Adrenal gland (tissue), 12 donors: ENCODE measurements around the gene TBKBP1. TPM values are rescaled to one million over a fixed set of nuclear protein-coding genes. Genes with fewer than 3 reads are reported as not detected.
A peak's percentile ranks its signal among the peaks of the same experiment; 100 is the strongest.

Source experiments
- DNase-seq, 7 donors: peaks; one replicate each; pipeline ENCODE4 v3.0.0-alpha.2; 2019 to 2020
- H3K27ac ChIP-seq, 5 donors: fragments of 200-600 bp; sonication (generic) in 4 of 5; 1 replicate in 3 of 5; 2 replicates in 2 of 5; pipeline versions ENCODE4 v1.5.1 to v1.8.0; 2016 to 2020; ENCODE audit warnings: mild to moderate bottlenecking in 1 of 5
- H3K27me3 ChIP-seq: fragments of 200-600 bp; 2 replicates; pipeline ENCODE4 v1.8.0; 2021
- H3K36me3 ChIP-seq, 2 donors: fragments of 200-600 bp; replicated peaks in 1 of 2; 1 replicate in 1 of 2; 2 replicates in 1 of 2; pipeline versions ENCODE4 v1.5.1 to v1.8.0; 2018 to 2022
- H3K4me1 ChIP-seq, 2 donors: fragments of 200-600 bp; replicated peaks in 1 of 2; 1 replicate in 1 of 2; 2 replicates in 1 of 2; pipeline versions ENCODE4 v1.5.1 to v1.8.0; 2018 to 2021
- H3K4me3 ChIP-seq, 4 donors: fragments of 200-600 bp; sonication (generic) in 3 of 4; one replicate each; pipeline ENCODE4 v1.5.1; 2016 to 2018
- H3K9me3 ChIP-seq, 3 donors: fragments of 200-600 bp; sonication (generic) in 1 of 3; replicated peaks in 1 of 3; 1 replicate in 2 of 3; 2 replicates in 1 of 3; pipeline versions ENCODE4 v1.5.1 to v1.8.0; 2016 to 2021
- POLR2A ChIP-seq, 2 donors: fragments of 450-650 bp; IDR thresholded peaks; one replicate each; pipeline ENCODE4 v1.6.1; 2017; ENCODE audit warnings: antibody characterized with exemption in 2 of 2, mild to moderate bottlenecking in 2 of 2, moderate library complexity in 1 of 2
- WGBS, 4 donors: extraction: QIAGEN DNeasy Blood & Tissue Kit in 2 of 4; methylation state at CpG; one replicate each; pipeline versions ENCODE4 v1.1.5 to v1.1.7; 2013 to 2017; 5-methylcytosine and 5-hydroxymethylcytosine counted together
- intact Hi-C, 2 donors: fragments of 100-400 bp; cut with DNase I; formaldehyde crosslinking; loops; one replicate each; pipeline versions ENCODE4 v1.14.1 to v1.15.0; 2022 to 2023
- polyA plus RNA-seq, 3 donors: library from polyadenylated mRNA; stranded (reverse); fragments of 200-250 nt in 2 of 3; fragments of 350-450 nt in 1 of 3; fragmentation: Illumina TruSeq in 1 of 3; extraction: RNeasy Lipid Tissue Mini Kit (QIAGEN cat#74804) in 1 of 3; gene quantifications; one replicate each; pipeline ENCODE4 v1.2.3, GENCODE V29; 2013 to 2014
- small RNA-seq, 2 donors: library from RNA; depleted of rRNA; stranded (forward); fragments of <200 nt; gene quantifications; one replicate each; pipeline ENCODE3, GENCODE V24; 2016
- total RNA-seq, 9 donors: library from RNA; depleted of rRNA in 4 of 9; stranded (reverse); fragments of >200 nt in 4 of 9; fragments of 120-200 nt in 1 of 9; fragmentation: NEBNext Ultra II Directional in 1 of 9; extraction: Animal tissue kit (Norgen Biotek cat#: 25700) in 1 of 9; gene quantifications; one replicate each; pipeline versions ENCODE4 v1.1.0 to v1.2.4, GENCODE V29; 2013 to 2023
- TF ChIP-seq, protein P1 (sequence below), 6 experiments: fragments of 450-650 bp in 4 of 6; fragments of 200-600 bp in 2 of 6; sonication (generic) in 1 of 6; IDR thresholded peaks; 1 replicate in 5 of 6; 2 replicates in 1 of 6; pipeline versions ENCODE4 v1.5.1 to v1.8.0; 2016 to 2021; ENCODE audit warnings: antibody characterized with exemption in 6 of 6, mild to moderate bottlenecking in 2 of 6, moderate library complexity in 1 of 6
- donor health status: healthy with polysubstance abuse.
- donor health status: Bipolar disorder and iron deficiency.
- donor health status: DM: yes; HTN: yes; CAD: no.
- donor health status: DM: no; HTN: no; CAD: no.
- donor health status: DM: no; HTN: no; CAD: no.
- donor health status: DM: yes; HTN: yes; CAD: no.

TBKBP1 gene
- total and polyA plus RNA-seq, 12 donors = 3.9 to 63.9 (median 11.5) TPM

DNA sequence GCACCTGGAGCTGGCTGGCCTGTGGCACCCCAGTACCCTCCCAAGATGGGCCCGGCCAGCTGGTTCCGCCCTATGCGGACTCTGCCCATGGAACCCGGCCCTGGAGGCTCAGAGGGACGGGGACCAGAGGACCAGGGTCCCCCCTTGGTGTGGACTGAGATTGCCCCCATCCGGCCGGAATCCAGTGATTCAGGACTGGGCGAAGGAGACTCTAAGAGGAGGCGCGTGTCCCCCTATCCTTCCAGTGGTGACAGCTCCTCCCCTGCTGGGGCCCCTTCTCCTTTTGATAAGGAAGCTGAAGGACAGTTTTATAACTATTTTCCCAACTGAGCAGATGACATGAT, 51.0 kb downstream of the TBKBP1 start:
- no peak for TF ChIP-seq POLR2A (IDR thresholded peaks at IDR 0.05)
- TF ChIP-seq, protein P1, sequence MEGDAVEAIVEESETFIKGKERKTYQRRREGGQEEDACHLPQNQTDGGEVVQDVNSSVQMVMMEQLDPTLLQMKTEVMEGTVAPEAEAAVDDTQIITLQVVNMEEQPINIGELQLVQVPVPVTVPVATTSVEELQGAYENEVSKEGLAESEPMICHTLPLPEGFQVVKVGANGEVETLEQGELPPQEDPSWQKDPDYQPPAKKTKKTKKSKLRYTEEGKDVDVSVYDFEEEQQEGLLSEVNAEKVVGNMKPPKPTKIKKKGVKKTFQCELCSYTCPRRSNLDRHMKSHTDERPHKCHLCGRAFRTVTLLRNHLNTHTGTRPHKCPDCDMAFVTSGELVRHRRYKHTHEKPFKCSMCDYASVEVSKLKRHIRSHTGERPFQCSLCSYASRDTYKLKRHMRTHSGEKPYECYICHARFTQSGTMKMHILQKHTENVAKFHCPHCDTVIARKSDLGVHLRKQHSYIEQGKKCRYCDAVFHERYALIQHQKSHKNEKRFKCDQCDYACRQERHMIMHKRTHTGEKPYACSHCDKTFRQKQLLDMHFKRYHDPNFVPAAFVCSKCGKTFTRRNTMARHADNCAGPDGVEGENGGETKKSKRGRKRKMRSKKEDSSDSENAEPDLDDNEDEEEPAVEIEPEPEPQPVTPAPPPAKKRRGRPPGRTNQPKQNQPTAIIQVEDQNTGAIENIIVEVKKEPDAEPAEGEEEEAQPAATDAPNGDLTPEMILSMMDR (IDR thresholded peaks at IDR 0.05) = no peak
- DNase-seq = no peak
- Histone ChIP-seq H3K9me3 (no peaks in the 10 kb centered on the region), H3K36me3 (no peaks in the 10 kb centered on the region), H3K27me3 (peaks cover 35% of the 10 kb centered on the region), H3K4me1 (no peaks in the 10 kb centered on the region), H3K4me3 (no peak overlapping the region), H3K27ac (no peak overlapping the region)
- intact Hi-C loops = no loop called here
- 54 to 65% (median 64%) methylated on average over 5 to 10 of the region's 10 CpGs for WGBS, 4 donors

DNA sequence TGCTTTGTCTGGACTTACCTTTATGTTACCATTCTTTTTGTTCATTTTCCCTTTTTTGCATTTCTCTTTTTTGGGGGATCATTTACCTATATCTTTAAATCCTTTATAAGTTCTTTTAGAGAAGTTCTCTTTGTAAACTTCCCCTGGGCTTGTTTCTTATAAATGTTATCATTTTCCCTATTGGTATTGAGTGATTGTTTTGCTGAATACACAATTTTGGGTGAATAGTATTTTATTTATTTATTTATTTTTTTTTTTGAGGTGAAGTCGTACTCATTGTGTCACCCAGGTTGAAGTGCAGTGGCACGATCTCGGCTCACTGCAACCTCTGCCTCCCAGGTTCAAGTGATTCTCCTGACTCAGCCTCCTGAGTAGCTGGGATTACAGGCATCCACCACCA, 57.5 kb downstream of the TBKBP1 start:
- Histone ChIP-seq H3K4me1 (no peaks in the 10 kb centered on the region), H3K4me3 (no peak overlapping the region), H3K27me3 (peaks cover under 1% of the 10 kb centered on the region), H3K27ac (no peak overlapping the region), H3K36me3 (no peaks in the 10 kb centered on the region), H3K9me3 (no peaks in the 10 kb centered on the region)
- TF ChIP-seq, protein P1 (IDR thresholded peaks at IDR 0.05) = no peak
- no peak for TF ChIP-seq POLR2A (IDR thresholded peaks at IDR 0.05)
- intact Hi-C loops = no loop called here
- DNase-seq = no peak
- 75 to 88% (median 83%) methylated on average over 3 of the region's 3 CpGs for WGBS, 4 donors

DNA sequence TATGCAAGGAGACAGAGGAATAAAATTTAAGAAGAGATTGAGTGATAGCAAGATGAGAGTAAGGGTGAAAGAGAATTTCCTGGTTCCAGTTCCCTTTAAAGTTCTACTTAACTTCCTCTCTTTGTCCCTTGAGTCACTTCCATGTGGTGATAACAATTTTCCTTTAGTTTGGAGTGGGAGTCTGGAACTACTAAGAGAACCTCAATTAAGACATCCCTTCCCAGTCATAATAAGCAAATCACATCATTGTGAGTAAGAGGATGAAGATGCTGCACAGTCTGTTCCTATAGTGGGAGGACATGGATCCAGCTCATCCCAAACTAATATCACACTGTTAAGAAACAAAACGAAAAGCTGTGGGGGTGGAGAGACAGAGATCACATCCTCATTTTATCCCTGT, 63.4 kb downstream of the TBKBP1 start:
- no peaks in the 10 kb centered on the region for H3K36me3 ChIP-seq
- H3K9me3 ChIP-seq = no peaks in the 10 kb centered on the region
- WGBS, 4 donors = 22 to 33% (median 28%) methylated on average over 1 of the region's 1 CpG
- no peak overlapping the region for H3K4me3 ChIP-seq
- no peaks in the 10 kb centered on the region for H3K27me3 ChIP-seq
- no peak for DNase-seq
- intact Hi-C loops = no loop called here
- no peak for TF ChIP-seq POLR2A (IDR thresholded peaks at IDR 0.05)
- TF ChIP-seq, protein P1 (IDR thresholded peaks at IDR 0.05) = no peak
- no peaks in the 10 kb centered on the region for H3K4me1 ChIP-seq
- H3K27ac ChIP-seq = no peak overlapping the region

DNA sequence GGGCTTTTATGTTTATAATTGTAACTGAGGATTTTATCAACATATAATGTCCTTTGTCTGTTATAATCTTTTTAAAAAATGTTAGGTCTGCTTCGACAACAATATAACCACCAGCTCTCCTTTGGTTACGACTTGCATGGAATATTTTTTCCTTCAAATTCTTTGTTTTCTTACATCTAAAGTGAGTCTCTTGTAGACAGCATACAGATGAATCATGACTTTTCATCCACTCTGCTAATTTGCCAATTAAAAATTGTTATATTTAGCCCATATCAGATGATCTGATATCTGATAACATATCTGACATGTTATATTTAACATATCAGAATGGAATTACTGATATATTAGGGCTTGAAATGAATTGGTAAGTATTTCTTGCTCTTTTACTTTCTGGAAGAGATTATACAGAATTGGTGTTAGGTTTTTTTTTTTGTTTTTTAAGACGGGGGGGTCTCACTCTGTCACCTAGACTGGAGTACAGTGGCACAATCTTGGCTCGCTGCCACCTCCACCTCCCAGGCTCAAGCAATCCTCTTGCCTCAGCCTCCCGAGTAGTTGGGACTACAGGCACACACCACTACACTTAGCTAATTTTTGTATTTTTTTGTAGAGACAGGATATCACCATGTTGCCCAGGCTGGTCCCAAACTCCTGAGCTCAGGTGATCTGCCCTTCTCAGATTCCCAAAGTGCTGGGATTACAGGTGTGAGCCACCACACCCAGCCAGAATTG, 66.6 kb downstream of the TBKBP1 start:
- no peaks in the 10 kb centered on the region for H3K9me3 ChIP-seq
- WGBS, 4 donors = 63 to 69% (median 66%) methylated on average over 5 of the region's 5 CpGs
- DNase-seq = peak in 1 of 7 donors; percentile 15

More for the DNA sequence above, 66.6 kb downstream of the TBKBP1 start:
- intact Hi-C loops = no loop called here
- Histone ChIP-seq H3K4me3 (no peak overlapping the region), H3K4me1 (no peaks in the 10 kb centered on the region), H3K27me3 (no peaks in the 10 kb centered on the region), H3K27ac (no peak overlapping the region), H3K36me3 (no peaks in the 10 kb centered on the region)
- no peak for TF ChIP-seq POLR2A (IDR thresholded peaks at IDR 0.05)
- TF ChIP-seq, protein P1 (IDR thresholded peaks at IDR 0.05) = no peak

Small RNA genes lying within 50 kb of the gene (small RNA-seq; reads per million reads assigned to genes)
- 0 reads per million in 2 donors for gene AC015674.1

Other genes with a start within 250 kb of the TBKBP1 start
- 100 to 1,000 TPM in 6 of 9 donors, 10 to 100 TPM in 3; 82.0 to 187 (median 128) TPM for gene NPEPPS, start 163.1 kb upstream of the TBKBP1 start, total RNA-seq
- gene NPEPPS, start 163.1 kb upstream of the TBKBP1 start, polyA plus RNA-seq = 10 to 100 TPM; 37.9 to 87.5 (median 48.8) TPM
- gene KPNB1, start 44.2 kb upstream of the TBKBP1 start, total RNA-seq = 100 to 1,000 TPM; 159 to 352 (median 248) TPM
- 100 to 1,000 TPM in 1 of 3 donors, 10 to 100 TPM in 2; 41.5 to 339 (median 45.3) TPM for gene KPNB1, start 44.2 kb upstream of the TBKBP1 start, polyA plus RNA-seq
- gene TBX21, start 39.1 kb downstream of the TBKBP1 start, total RNA-seq = 1 to 10 TPM in 1 of 9 donors, under 1 TPM in 6, not detected in 2; 0.06 to 2.0 (median 0.55) TPM
- under 1 TPM; 0.18 to 0.48 (median 0.20) TPM for gene TBX21, start 39.1 kb downstream of the TBKBP1 start, polyA plus RNA-seq
- gene OSBPL7, start 127.6 kb downstream of the TBKBP1 start, total RNA-seq = 1 to 10 TPM; 3.3 to 9.8 (median 5.9) TPM
- gene OSBPL7, start 127.6 kb downstream of the TBKBP1 start, polyA plus RNA-seq = 10 to 100 TPM in 1 of 3 donors, 1 to 10 TPM in 2; 2.0 to 22.4 (median 7.3) TPM
- 10 to 100 TPM; 29.0 to 72.5 (median 52.6) TPM for gene MRPL10, start 137.4 kb downstream of the TBKBP1 start, total RNA-seq
- 10 to 100 TPM; 37.6 to 41.1 (median 38.5) TPM for gene MRPL10, start 137.4 kb downstream of the TBKBP1 start, polyA plus RNA-seq
- under 1 TPM in 6 of 9 donors, not detected in 3; 0.11 to 0.81 (median 0.28) TPM for gene LRRC46, start 137.5 kb downstream of the TBKBP1 start, total RNA-seq
- gene LRRC46, start 137.5 kb downstream of the TBKBP1 start, polyA plus RNA-seq = 1 to 10 TPM; 1.6 to 2.3 (median 1.9) TPM
- 10 to 100 TPM; 18.3 to 53.7 (median 38.4) TPM for gene SCRN2, start 147.1 kb downstream of the TBKBP1 start, total RNA-seq
- 100 to 1,000 TPM in 2 of 3 donors, 1 to 10 TPM in 1; 6.3 to 136 (median 121) TPM for gene SCRN2, start 147.1 kb downstream of the TBKBP1 start, polyA plus RNA-seq
- gene SP6, start 157.0 kb downstream of the TBKBP1 start, total RNA-seq = 1 to 10 TPM in 6 of 9 donors, under 1 TPM in 3; 0.06 to 3.5 (median 1.1) TPM
- gene SP6, start 157.0 kb downstream of the TBKBP1 start, polyA plus RNA-seq = 1 to 10 TPM in 1 of 3 donors, under 1 TPM in 2; 0.91 to 1.1 (median 0.97) TPM
- 10 to 100 TPM in 5 of 9 donors, 1 to 10 TPM in 4; 1.8 to 20.8 (median 11.1) TPM for gene SP2, start 202.1 kb downstream of the TBKBP1 start, total RNA-seq
- gene SP2, start 202.1 kb downstream of the TBKBP1 start, polyA plus RNA-seq = 10 to 100 TPM in 1 of 3 donors, 1 to 10 TPM in 2; 4.5 to 21.1 (median 8.0) TPM
- 10 to 100 TPM; 20.8 to 91.5 (median 56.1) TPM for gene PNPO, start 247.4 kb downstream of the TBKBP1 start, total RNA-seq
- 10 to 100 TPM; 19.7 to 36.1 (median 23.8) TPM for gene PNPO, start 247.4 kb downstream of the TBKBP1 start, polyA plus RNA-seq